ENCODE results near the gene FOXC1.

DNA sequence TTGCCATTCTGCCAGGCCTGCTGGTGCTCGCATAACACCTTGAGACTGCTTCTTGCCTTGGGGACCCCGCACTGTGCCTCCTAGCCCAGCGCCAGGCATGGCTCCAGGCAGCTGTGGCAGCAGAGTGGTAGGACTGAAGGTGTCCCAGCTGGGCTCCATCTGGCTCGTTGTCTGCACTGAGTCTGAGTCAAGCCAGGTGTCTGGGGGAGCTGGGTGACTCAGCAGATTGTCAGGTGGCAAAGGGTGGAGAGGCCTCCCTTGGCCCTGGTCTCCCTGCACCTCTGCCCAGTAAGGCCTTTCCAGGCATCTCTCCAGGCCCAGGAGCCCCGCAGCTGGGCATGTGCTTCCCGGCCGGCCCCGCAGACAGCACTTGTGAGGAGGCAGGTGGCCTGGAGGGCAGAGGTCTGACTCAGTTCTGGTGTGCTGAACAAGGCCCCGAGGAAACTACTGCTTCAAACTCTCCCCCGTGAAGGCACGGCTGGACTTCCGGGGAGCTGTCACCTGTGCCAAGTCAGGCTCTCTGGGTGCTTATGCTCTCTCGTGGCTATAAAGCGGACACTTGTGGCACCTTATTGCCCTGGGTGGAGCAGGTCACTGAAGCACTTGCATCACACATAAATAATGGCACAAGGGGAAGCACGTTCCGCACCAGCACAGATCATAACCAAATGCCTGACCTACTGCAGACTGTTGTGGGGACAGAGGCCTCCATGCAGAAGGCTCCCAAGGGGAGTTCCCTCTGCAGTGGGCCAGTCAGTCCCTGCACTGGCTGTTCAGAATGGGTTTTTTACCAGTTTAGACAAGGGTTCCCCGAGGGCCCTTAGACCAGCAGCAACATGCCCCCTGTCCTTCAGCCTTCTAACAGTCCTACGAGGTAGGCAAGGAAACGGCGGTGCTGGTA lies 27.5 kb downstream of the FOXC1 start:
- no peak for TF ChIP-seq POLR2AphosphoS5 (IDR thresholded peaks at IDR 0.05)
- TF ChIP-seq CTCF (IDR thresholded peaks at IDR 0.05; ENCODE audit: poor library complexity, severe bottlenecking): no peak
- TF ChIP-seq RAD21 (conservative IDR thresholded peaks at IDR 0.05): no peak
- TF ChIP-seq SMC3 (conservative IDR thresholded peaks at IDR 0.05; ENCODE audit: poor library complexity): no peak

Measured in neural cell (in vitro differentiated cells).